OCI-LY7 (cell line): Measurements from ENCODE around the gene LTBR. TPM values are rescaled to one million over a fixed set of nuclear protein-coding genes. Genes with fewer than 3 reads are reported as not detected.

ENCODE experiments used
- Bru-seq: library from RNA; stranded (reverse); fragments of 400-500 nt; gene quantifications from one replicate; lab custom pipeline; 2021; lab: Mats Ljungman, UMichigan
- BruChase-seq, 2 experiments: library from RNA; stranded (reverse); fragments of 400-500 nt; gene quantifications; one replicate each; lab custom pipeline; 2021; lab: Mats Ljungman, UMichigan
- BruUV-seq: library from RNA; stranded (reverse); fragments of 400-500 nt; replicated peaks from 2 replicates; lab custom pipeline; 2021; lab: Mats Ljungman, UMichigan
- CTCF ChIA-PET: fragments of 300-600 bp; sonication (Branson Sonifier 250); formaldehyde crosslinking; loops from one replicate; lab custom pipeline; 2022; ENCODE audit warnings: antibody characterized with exemption; ENCODE audit not compliant: unreplicated experiment; lab: Charles Lee
- POLR2A ChIA-PET: fragments of 300-600 bp; sonication (Branson Sonifier 250); formaldehyde crosslinking; loops from one replicate; lab custom pipeline; 2022; ENCODE audit warnings: antibody characterized with exemption; lab: Charles Lee
- DNase-seq: peaks from one replicate; pipeline ENCODE4 v3.0.0-alpha.2; 2015; ENCODE audit warnings: low spot score
- H2AFZ ChIP-seq: fragments of 200-600 bp; sonication (generic), shearing (Covaris generic); 2 replicates; pipeline ENCODE4 v1.6.1; 2014; ENCODE audit warnings: mild to moderate bottlenecking, antibody characterized with exemption, low read length, moderate library complexity
- H3K27ac ChIP-seq: fragments of 200-600 bp; sonication (generic); 2 replicates; pipeline ENCODE4 v1.5.1; 2014; ENCODE audit warnings: mixed run types, low read depth, mild to moderate bottlenecking, moderate library complexity, low read length, inconsistent platforms; ENCODE audit not compliant: poor library complexity, severe bottlenecking
- H3K36me3 ChIP-seq: fragments of 200-600 bp; sonication (generic); 2 replicates; pipeline ENCODE4 v1.6.1; 2014; ENCODE audit warnings: mild to moderate bottlenecking, antibody characterized with exemption, low read length, moderate library complexity, mixed read lengths; ENCODE audit not compliant: insufficient read depth
- H3K4me1 ChIP-seq: fragments of 200-600 bp; sonication (generic); 2 replicates; pipeline ENCODE4 v1.5.1; 2014; ENCODE audit warnings: mild to moderate bottlenecking, low read length; ENCODE audit not compliant: insufficient read depth, poor library complexity, severe bottlenecking
- H3K4me2 ChIP-seq: fragments of 200-600 bp; sonication (generic); 2 replicates; pipeline ENCODE4 v1.6.1; 2014; ENCODE audit warnings: mild to moderate bottlenecking, low read length
- H3K4me3 ChIP-seq: fragments of 200-600 bp; sonication (generic); 2 replicates; pipeline ENCODE4 v1.5.1; 2014; ENCODE audit warnings: mild to moderate bottlenecking, low read depth, low read length; ENCODE audit not compliant: poor library complexity, severe bottlenecking
- H3K79me2 ChIP-seq: fragments of 200-600 bp; sonication (generic); 2 replicates; pipeline ENCODE4 v1.6.1; 2016; ENCODE audit warnings: low read depth, mild to moderate bottlenecking, low read length, moderate library complexity, mixed read lengths; ENCODE audit not compliant: insufficient read depth
- H3K9me2 ChIP-seq: fragments of 200-600 bp; sonication (generic); 2 replicates; pipeline ENCODE4 v1.6.1; 2016; ENCODE audit warnings: mild to moderate bottlenecking, low read length, mixed read lengths; ENCODE audit not compliant: insufficient read depth
- H3K9me3 ChIP-seq: fragments of 200-600 bp; sonication (generic); 2 replicates; pipeline ENCODE4 v1.6.1; 2014; ENCODE audit warnings: mild to moderate bottlenecking, mixed run types, low read length, mixed read lengths
- H4K20me1 ChIP-seq: fragments of 200-600 bp; sonication (generic); 2 replicates; pipeline ENCODE4 v1.6.1; 2014; ENCODE audit warnings: mild to moderate bottlenecking, antibody characterized with exemption, low read length, moderate library complexity, mixed read lengths; ENCODE audit not compliant: insufficient read depth
- CTCF ChIP-seq: fragments of 200-600 bp; sonication (generic); conservative IDR thresholded peaks from 2 replicates; pipeline ENCODE4 v1.5.1; 2014; ENCODE audit warnings: mild to moderate bottlenecking, antibody characterized with exemption, low read length, moderate library complexity, mixed read lengths
- EZH2phosphoT487 ChIP-seq: fragments of 200-600 bp; sonication (generic); IDR thresholded peaks from 2 replicates; pipeline ENCODE4 v1.6.1; 2018; ENCODE audit warnings: low read depth, borderline replicate concordance, mild to moderate bottlenecking, mixed run types, antibody characterized with exemption, low read length, moderate library complexity, mixed read lengths
- intact Hi-C: fragments of 100-400 bp; cut with micrococcal nuclease; formaldehyde crosslinking; loops from one replicate; pipeline ENCODE4 v1.10.0; 2022; ENCODE audit not compliant: unreplicated experiment
- long read RNA-seq: library from polyadenylated mRNA; stranded (forward); transcript quantifications from one replicate; pipeline ENCODE4 v2.0.0, GENCODE V29; 2022
- total RNA-seq, 2 experiments: library from RNA; depleted of rRNA in 1 of 2; stranded (reverse); fragments of >200 nt in 1 of 2; shearing (Covaris generic) in 1 of 2; gene quantifications; 2 replicates each; pipeline ENCODE4 v1.2.3, GENCODE V29; 2014 to 2022

LTBR gene
- total RNA-seq (2014; rRNA removed; shearing (Covaris generic)) = not detected in 2 replicates
- not detected in 2 replicates for total RNA-seq (2022)
- Bru-seq, nascent RNA = percentile 10 among the genes with signal in this experiment
- not detected for BruChase-seq, experiment 1, labeled RNA remaining after a 6-hour chase
- BruChase-seq, experiment 2, labeled RNA remaining after a 2-hour chase = percentile 11 among the genes with signal in this experiment
- long read RNA-seq = 0 reads

- Histone ChIP-seq H3K9me3 (no peaks in the 10 kb centered on the region), H3K4me3 (no peak within 1 kb of the TSS), H3K79me2 (no peaks in the 10 kb centered on the region), H3K27ac (no peak within 1 kb of the TSS), H3K4me2 (no peak within 1 kb of the TSS), H2AFZ (no peak within 1 kb of the TSS), H4K20me1 (no peaks in the 10 kb centered on the region), H3K4me1 (no peaks in the 10 kb centered on the region), H3K9me2 (no peaks in the 10 kb centered on the region), H3K36me3 (no peaks in the 10 kb centered on the region)
- CTCF ChIA-PET = no interaction called here
- intact Hi-C loops = no loop called here
- TF ChIP-seq EZH2phosphoT487 (no peak), CTCF (no peak)
- DNase-seq = no peak
- POLR2A ChIA-PET = interaction anchor here (0.6 kb wide), 1 partner anchor 129 kb away, joined by 3 read pairs; no protein-coding TSS in a partner anchor
- no TSS peak for BruUV-seq
Measured at GRCh38 chr12:6383572-6384498, at the start of gene LTBR. Gene LTBR, plus strand, starts transcription at chr12:6384162. Its CDS starts 197 bp downstream, at chr12:6384359.

GRCh38 chr12:6334359-6334758, 49.6 kb upstream of the LTBR start:
- ChIA-PET POLR2A (interaction anchor here (1.1 to 4.0 kb wide), 3 partner anchors 10 to 33 kb away, joined by 3 to 55 read pairs (median 15); no protein-coding TSS in a partner anchor), CTCF (interaction anchor here (1.0 to 1.8 kb wide), 5 partner anchors 11 to 131 kb away, joined by 3 to 9 read pairs (median 4); no protein-coding TSS in a partner anchor)
- Histone ChIP-seq H3K4me2 (no peak overlapping the region), H3K27ac (no peak overlapping the region), H3K4me3 (no peak overlapping the region), H3K36me3 (peaks cover 54% of the 10 kb centered on the region), H3K9me3 (no peaks in the 10 kb centered on the region), H2AFZ (no peak overlapping the region), H3K9me2 (no peaks in the 10 kb centered on the region), H3K4me1 (peaks cover 68% of the 10 kb centered on the region), H3K79me2 (peaks cover 38% of the 10 kb centered on the region; the same call in 1 of the 2 replicates), H4K20me1 (no peaks in the 10 kb centered on the region)
- BruUV-seq = no TSS peak
- intact Hi-C loops = loop anchor here (2.0 kb wide), 1 partner anchor 88 kb away; no protein-coding TSS in a partner anchor
- no peak for TF ChIP-seq EZH2phosphoT487
- no peak for TF ChIP-seq CTCF
- no peak for DNase-seq
